GM21390 (cell line): ENCODE results near the gene RAB9A.
"Not testable (repeated sequence)": the region's sequence is repeated elsewhere in the genome, so short reads cannot be mapped to it uniquely, and the experiment has no call there.

Experiments
- ATAC-seq: cut with Tn5 transposase; IDR thresholded peaks from one replicate; pipeline ENCODE4 v1.9.1; 2021; ENCODE audit not compliant: unreplicated experiment

Gene RAB9A

DNA sequence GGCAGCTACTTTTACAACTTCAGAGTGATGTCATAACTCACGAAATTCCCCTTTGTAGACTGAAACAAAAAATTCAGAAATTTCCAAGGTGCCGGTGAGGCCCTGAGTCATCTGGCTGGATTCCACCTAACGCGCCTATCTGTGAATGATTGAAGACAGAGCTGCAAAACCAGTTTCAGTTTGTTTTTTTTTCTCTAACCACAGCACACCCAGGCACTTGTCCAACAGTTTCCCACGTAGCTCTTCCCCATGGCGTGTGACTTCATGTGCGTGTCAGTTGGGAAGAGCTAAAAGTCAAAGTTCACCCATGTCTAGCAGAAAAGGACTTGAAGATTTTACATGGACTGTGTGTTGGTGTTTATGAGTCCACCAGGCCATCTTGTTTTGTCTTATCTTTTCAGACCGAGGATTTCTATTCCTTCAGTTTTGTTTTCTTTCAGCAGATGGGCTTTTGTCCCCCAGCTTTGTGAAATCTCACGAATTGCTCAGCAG is 19.6 kb upstream of the RAB9A start:
- ATAC-seq: peak; percentile 82

DNA sequence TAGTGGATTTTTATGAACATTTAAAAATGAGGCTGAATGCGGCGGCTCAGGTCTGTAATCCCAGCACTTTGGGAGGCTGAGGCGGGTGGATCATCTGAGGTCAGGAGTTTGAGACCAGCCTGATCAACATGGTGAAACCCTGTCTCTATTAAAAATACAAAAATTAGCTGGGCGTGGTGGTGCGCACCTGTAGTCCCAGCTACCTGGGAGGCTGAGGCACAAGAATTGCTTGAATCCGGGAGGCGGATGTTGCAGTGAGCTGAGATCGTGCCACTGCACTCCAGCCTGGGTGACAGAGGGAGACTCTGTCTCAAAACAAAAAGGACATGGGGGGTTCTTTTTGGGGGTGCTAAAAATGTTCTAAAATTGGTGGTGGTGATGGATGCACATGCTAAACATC is 19.2 kb upstream of the RAB9A start:
- not testable (repeated sequence) for ATAC-seq

DNA sequence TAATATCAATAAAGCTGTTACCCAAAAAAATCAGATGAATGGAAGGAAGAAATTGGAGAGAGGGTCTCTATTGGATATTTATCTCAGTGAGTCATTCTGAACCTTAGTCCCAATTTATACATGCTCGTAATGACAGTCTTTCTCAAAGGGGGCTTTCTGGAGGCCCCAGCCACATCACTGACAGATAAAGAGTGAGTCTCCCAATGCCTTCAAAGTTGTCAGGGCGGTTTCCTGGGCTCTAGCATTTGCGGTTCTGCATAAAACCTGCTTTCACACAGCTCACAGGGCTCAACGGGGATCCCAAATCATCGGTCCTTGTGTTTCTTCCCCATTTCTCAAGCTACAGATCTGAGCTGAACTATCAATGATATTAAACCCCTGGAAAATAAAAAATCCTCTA is 18.7 kb upstream of the RAB9A start:
- no peak for ATAC-seq

DNA sequence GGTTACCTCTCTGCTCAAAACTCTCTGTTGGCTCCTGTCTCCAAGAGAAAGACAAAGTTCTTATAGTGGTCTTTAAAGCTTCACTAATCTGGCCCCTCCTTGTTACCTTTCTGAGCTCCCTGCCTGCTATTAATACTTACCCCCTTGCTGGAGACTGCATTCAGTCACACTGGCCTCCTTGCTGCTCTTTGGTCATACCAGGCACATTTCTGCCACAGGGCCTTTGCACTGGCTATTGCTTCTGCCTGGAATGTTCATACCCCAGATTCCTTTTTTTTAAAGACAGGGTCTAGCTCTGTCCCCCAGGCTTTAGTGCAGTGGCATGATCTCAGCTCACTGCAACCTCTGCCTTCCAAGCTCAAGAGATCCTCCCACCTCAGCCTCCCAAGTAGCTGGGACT is 15.9 kb upstream of the RAB9A start:
- ATAC-seq: no peak

DNA sequence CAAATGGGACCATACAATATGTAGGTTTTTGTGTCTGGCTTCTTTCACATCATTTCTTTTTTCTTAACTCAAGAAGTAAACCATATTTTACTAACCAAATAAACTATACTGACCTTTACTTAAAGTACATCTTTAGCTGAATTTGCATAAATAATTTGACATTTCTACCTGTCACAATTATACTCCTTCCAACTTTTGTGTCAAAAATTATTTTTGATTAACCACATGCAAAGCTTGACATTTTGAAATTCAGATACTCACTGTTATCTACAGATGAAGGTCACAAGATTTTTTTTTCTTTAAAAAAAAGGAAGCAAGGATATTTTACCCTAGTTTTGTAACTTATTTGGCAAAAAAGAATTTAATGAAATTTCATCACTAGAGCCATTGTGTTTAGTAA is 12.0 kb upstream of the RAB9A start:
- no peak for ATAC-seq

DNA sequence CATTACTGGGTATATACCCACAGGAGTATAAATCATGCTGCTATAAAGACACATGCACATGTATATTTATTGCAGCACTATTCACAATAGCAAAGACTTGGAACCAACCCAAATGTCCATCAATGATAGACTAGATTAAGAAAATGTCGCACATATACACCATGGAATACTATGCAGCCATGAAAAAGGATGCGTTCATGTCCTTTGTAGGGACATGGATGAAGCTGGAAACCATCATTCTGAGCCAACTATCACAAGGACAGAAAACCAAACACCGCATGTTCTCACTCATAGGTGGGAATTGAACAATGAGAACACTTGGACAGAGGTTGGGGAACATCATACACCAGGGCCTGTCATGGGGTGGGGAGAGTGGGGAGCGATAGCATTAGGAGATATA is 9.2 kb upstream of the RAB9A start:
- ATAC-seq: not testable (repeated sequence)

DNA sequence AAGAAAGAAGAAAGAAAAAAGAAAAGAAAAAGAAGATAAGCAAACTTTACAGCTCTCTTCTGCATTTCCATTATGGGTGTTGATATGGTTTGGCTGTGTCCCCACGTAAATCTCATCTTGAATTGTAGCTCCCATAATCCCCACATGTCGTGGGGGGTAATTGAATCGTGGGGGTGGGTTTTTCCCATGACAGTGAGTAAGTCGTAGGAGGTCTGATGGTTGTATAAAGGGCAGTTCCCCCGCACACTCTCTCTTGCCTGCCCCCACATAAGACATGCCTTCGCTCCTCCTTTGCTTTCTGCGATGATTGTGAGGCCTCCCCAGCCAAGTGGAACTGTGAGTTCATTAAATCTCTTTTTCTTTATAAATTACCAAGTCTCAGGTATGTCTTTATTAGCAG is 7.3 kb upstream of the RAB9A start:
- ATAC-seq: no peak

DNA sequence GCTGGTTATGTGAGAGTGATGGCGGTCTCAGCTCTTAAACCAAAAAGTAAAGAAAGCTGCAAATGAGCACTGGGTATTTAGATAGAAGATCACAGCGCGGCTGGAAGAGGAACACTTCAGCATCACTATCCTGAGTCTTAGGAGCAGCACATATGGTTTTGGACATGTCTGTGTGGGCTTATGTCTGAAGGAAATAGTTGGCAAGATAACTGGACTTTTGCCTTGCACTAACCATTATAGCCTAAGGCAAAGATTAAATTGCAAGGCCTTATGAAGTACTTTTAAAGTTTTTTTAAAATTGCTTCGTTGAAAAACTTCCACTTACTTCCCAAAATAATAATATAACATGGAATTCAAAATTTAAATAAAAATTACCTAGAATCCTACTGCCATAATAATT is 4.6 kb upstream of the RAB9A start:
- ATAC-seq: no peak

DNA sequence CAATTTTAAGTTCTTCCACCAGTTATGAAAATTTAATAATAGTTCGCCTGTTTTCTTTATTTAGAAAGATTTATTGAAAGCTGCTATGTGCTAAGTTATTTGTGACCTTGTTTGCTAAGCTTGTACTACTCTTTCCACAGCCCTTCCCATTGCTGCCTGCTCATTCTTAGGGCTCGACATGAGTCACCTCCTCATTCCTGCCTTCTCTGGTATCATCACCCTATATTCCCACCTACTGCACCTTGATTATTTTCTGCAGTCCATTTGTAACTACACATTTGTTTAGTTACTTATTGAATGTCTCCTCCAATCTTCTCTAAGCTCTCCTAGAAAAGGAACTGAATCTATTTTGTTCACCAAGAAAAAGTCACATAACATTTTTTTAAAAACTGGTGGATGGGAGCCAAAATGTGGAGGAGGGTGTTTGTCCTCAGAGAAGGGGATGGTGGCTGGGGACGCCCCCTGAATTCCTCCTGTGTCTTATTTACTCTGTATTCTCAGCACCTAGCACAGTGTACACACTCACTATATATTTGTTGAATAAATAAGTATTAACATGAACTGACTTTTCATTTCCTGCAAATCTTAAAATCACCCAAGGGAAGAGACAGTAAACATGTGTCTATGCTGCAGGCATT is 3.7 kb upstream of the RAB9A start:
- ATAC-seq: no peak

DNA sequence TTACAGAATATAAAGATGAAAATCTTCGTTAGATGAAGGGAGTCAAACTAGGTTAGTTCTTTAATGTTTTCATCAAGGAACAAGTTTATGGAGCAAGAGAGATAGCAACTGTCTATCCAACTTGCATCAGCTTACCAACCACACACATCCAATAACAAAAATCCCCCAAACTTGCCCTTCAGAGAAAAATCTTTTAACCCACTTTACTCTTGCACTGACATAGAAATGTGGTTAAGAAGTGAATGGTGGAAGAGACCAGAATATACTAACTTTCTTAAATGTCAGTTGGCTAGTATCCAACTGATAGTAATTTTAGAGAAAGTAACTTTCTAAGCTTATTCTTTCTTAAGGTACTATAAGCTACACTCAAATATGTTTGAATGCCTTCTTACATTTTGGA is 1.7 kb upstream of the RAB9A start:
- ATAC-seq: no peak

DNA sequence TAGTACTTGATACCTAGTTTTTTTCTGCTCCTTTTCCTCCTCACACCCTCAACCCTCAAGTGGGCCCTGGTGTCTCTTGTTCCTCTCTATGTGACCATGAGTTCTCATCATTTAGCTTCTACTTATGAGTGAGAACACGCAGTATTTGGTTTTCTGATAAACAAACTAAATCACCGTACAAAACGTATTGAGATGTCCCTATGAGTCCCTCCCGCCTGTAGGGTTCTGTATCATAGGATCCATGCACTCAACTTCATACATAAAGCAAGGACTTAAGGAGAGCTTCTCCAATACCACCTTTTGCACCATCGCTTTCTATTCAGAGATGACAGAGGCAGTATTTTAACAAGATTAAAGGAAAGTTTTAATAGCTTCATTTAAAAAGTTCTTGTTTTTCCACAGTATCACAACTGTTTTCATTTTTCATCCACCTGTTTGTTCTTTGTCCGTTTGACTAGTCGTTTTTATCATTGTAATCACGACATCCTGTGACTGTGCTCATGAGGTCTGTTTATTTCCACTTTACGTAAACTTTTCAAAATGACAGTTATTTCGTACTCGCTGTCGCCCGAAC is 457 bp upstream of the RAB9A start:
- no peak for ATAC-seq

DNA sequence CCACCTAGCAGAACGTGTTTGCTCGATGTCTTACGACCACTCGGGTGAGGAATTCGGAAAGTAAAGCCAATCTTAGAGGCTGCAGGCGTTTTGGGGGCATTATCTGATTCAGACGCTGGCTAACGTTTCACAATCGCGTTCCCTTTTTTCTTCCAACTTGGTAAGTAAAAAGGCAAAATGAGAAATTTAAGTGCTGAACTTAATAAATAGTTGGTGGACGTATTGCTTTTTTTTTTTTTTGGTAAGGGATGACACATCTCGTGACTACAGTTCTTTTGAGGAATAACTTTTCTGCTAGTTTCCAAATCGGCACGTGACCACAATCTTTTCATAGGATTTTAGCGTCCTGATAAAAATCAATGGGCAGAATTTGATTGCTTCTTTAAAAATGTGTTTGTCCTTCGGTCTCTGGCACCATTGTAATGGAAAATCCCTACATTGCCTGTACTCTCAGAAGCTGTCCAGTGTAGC is 848 bp downstream of the RAB9A start:
- no peak for ATAC-seq

DNA sequence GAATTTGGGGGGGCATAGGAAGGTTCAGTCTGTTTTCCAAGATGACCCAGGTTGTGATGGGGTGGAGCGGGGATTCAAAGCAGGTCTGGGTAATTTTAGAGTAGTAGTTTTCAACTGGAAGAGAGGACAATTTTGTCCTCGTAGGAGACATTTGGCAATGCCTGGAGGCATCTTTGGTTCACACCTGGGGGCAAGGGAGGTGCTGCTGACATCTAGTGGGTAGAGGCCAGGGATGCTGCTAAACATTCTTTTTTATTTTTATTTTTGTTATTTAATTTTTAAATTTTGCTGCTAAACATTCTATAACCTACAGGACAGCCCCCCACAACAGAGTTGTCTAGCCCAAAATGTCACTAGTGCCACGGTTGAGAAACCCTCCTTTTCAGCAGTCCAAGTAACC is 1.9 kb downstream of the RAB9A start:
- no peak for ATAC-seq

DNA sequence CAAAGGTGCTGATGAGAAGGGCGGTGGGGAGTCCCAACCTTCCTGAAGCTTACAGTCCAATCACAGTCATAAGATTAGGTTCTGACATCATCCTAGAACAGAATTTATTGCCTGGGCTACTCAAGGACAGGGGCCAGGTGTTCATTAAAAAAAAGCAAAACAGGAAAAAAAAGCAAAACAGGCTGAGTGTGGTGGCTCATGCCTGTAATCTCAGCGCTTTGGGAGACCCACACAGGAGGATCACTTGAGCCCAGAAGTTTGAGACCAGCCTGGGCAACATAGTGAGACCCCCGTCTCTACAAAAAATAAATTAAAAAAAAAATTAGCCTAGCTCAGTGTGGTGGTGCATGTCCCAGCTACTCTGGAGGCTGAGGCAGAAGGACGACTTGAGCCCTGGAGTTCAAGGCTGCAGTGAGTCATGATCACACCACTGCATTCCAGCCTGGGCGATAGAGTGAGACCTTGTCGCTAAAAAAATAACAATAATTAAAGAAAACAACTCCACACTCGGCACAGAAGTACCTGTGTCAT is 3.0 kb downstream of the RAB9A start:
- ATAC-seq: no peak

DNA sequence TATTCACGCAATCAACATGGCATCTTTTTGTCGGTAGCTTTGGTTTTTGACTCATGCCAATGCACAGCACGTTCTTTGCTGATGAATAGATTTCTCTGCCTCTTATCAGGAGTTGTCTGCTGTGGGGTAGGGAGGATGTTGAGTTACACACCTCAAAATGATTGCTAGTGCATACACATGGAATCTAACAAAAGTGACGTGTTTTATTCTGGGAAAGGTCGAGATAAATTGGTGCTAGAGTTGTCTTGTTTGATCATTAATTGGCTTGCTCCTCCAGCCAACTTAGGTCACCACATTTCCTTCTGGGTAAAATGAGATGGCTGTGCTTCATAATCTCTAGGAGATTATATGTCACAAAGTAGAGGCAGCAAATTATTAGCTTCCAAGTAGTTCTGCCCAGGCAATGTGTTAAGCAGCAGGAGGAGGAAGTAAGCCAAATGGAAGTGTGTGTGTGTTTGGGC is 3.9 kb downstream of the RAB9A start:
- no peak for ATAC-seq

DNA sequence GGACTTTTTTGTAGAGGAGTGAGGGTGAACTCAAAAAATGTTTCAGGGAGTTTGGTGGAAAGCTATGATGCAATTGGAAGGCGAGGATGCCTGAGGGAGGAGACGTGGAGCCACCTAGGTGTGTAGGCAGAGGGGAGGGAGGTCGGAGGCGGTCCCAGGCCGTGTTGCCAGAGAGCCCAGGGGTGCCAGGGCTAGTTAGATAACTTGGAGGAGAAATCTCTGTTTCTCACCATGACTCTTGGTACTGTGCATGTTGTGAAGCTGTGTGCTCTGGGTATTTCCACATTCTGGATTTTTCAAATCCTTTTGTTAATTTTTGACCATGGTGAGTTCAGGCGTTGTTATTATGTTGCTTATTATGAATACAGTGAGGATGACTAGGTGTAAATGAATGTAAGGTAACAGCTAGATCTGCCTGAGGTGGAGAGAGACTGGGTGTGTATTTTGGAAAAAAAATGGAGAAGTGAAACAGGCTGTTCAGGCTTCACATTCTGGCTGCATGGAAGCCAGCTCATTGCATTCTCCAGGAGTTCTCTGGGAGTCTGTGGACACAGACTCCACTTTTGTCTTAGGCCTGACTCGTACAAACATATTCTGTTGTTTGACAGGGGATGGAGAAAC is 4.5 kb downstream of the RAB9A start:
- ATAC-seq: no peak

DNA sequence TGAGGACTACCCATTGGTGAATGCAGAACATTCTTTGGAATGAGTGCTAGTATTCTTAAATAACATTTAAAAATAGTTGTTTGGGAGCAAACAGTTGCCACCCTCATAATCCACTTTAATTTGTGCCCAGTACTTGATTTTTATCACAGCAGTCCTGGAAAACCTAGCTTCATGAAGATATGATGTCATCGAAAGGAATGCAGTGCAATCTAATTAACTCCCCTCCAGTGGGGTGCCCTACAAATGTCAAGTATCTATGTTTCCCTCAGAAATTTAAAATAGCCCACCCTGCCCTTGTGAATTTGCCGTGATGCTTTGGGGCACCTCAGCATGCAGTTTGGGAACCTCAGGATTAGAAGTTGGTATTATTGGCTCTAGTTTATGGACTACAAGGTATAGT is 5.4 kb downstream of the RAB9A start:
- ATAC-seq: no peak

DNA sequence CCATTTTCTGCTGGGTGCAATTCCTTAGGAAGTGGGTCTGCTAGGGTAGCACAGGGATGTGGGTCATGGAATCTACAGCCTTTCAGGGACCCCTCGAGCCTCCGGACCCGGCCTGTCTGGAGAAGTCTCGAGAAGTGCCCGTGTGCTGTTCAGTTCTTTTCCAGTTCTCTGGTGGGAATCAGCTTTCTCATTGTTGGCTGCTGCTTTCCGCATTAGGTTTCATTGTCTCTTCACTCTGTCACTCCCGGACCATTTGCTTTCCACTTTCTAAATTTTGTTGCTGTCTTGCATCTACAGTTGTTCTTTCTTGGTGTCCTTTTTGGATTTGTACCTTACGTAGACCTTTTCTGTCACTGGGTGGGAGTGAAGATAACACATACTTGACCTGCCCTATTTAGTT is 6.1 kb downstream of the RAB9A start:
- ATAC-seq: no peak

DNA sequence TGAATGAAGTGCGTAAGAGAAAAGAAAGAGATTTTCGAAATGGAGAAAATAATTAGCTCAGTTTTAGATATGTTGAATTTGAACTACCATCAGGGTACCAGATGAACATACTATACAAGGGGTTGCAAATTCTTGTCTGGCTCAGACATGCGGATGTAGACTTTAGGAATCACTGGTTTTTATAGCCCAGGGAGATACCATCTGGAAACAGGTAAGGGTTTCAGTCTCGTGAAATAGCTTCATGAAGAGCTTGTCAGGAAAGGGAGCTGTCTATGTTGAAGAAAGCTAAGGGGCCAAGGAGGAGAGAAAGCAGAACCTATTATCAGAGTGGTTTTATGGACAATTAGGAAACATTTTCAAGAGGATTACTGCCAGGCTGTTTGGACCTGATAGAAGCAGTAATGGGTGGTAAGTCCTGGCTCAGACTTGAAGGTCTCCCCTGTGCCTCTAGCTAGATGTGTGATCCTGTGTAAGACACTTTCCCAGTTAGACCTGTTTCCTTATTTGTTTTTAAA is 6.7 kb downstream of the RAB9A start:
- ATAC-seq: no peak

DNA sequence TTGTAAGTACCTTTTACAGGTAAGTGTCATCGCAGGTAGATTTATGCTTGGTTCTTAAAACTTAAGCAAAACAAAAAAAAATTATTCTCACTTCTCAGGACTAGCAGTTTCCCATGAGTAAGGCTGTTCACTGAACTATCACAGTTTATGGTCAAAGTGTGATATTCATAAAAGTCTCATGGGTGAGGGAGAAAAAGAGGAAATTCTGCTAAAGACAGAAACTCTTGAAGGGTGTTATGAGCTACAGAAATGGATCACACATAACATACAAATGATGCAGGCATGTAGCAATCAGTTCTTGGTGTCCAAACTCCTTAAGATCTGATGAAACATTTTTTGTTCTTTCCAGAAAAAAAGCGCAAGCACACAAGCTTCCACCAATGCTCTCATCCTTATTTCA is 8.5 kb downstream of the RAB9A start:
- ATAC-seq: peak; percentile 57

DNA sequence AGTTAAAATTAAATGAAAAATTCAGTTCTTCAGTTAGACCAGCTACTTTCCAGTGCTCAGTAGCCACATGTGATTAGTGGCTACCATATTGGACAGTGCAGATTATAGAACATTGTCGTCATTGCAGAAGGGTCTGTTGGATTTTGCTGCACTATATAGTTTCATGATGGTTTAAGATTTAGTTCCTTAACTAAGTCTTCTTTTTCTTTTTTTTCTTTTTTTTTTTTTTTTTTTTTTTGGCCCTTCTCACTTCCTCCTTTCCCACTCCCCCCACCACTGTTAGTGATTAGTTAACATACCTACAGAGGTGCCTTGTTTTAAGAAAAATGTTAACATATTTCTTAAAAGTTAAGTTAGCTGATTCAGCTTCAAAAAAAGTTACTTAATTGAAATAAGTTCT is 9.0 kb downstream of the RAB9A start:
- ATAC-seq: no peak

DNA sequence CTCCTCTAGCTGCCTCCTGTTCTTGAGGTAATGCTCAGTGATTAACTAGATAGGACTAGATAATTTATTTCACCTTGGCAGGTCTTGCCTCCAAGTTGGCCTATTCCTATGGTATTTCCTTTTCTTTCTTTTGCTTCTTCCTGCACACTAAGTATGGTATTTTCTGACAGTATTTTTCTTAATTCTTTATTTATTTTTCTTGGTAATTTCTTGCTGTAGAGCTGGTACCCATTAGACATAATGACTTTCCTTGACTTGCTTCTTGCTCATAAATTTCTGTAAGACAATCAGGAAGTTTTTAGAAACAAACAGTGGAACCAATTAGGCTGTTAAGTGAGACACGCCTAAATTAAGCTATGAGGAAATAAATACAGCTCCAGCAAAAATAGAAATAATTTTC is 9.5 kb downstream of the RAB9A start:
- no peak for ATAC-seq
